Coronary artery (tissue), 2 donors: ENCODE measurements around the gene RPL3.
"Not testable (repeated sequence)": the region's sequence is repeated elsewhere in the genome, so short reads cannot be mapped to it uniquely, and the experiment has no call there.

Source experiments
- DNase-seq: peaks from one replicate; pipeline ENCODE4 v3.0.0-alpha.2; 2017; ENCODE audit warnings: low spot score
- H3K27ac ChIP-seq, 2 donors: fragments of 200-600 bp; sonication (generic); one replicate each; pipeline ENCODE4 v1.5.1; 2016 to 2019
- H3K4me3 ChIP-seq: fragments of 200-600 bp; sonication (generic); 2 replicates; pipeline ENCODE4 v1.5.1; 2016; ENCODE audit warnings: mild to moderate bottlenecking, moderate library complexity
- TF ChIP-seq, protein P1 (sequence below): fragments of 200-600 bp; sonication (generic); IDR thresholded peaks from one replicate; pipeline ENCODE4 v1.5.1; 2019; ENCODE audit warnings: antibody characterized with exemption

The RPL3 gene

DNA sequence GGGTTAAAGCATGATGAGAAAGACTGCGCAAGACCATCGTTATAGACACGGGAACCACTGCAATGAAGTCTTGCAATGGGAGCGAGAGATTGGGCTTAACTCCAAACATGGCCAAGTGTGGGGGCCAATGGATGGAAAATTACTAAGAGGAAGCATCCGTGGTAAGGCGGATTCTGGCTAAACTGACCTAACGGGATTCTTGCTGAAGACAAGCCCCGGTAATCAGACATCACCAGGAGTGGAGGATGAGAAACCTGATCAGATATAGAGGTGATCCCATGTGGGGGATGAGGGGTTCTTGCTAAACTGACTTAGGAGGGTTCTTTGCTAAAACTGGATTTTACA lies 24.6 kb upstream of the RPL3 start:
- no peak overlapping the region for H3K27ac ChIP-seq
- DNase-seq, result no peak
- TF ChIP-seq, protein P1, sequence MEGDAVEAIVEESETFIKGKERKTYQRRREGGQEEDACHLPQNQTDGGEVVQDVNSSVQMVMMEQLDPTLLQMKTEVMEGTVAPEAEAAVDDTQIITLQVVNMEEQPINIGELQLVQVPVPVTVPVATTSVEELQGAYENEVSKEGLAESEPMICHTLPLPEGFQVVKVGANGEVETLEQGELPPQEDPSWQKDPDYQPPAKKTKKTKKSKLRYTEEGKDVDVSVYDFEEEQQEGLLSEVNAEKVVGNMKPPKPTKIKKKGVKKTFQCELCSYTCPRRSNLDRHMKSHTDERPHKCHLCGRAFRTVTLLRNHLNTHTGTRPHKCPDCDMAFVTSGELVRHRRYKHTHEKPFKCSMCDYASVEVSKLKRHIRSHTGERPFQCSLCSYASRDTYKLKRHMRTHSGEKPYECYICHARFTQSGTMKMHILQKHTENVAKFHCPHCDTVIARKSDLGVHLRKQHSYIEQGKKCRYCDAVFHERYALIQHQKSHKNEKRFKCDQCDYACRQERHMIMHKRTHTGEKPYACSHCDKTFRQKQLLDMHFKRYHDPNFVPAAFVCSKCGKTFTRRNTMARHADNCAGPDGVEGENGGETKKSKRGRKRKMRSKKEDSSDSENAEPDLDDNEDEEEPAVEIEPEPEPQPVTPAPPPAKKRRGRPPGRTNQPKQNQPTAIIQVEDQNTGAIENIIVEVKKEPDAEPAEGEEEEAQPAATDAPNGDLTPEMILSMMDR, result no peak
- H3K4me3 ChIP-seq, result no peak overlapping the region

DNA sequence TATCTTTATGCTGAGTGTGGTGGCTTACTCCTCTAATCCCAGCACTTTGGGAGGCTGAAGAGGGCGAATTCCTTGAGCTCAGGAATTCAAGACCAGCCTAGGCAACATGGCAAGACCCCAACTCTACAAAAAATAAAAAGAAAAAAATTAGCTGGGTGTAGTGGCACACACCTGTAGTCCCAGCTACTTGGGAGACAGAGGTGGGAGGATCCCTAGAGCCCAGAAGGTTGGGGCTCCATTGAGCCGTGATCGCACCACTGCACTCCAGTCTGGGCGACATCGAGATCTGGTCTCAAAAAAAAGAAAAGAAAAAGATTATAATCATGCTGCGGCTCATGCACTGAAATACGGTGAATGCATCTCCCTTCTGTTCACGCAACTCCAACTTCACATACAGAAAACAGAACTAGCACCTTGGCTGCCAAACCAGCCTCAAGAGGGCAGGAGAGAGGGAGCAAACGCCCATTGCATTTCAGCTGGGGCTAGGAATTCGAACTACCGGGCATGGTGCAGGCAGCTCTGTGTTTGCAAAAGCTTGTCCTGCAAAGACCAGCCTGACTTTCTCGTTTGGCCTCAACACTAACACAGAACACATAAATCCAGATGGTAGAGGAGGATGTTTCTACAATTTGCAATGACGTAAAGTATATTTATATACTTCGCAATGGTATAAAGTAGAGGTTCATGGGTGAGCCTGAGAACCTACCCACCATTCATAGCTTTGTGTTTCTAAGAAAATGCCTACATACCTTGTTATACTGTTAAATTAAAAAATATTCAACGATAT lies 24.0 kb upstream of the RPL3 start:
- Histone ChIP-seq H3K4me3 (no peak overlapping the region), H3K27ac (no peak overlapping the region)
- DNase-seq, result no peak

DNA sequence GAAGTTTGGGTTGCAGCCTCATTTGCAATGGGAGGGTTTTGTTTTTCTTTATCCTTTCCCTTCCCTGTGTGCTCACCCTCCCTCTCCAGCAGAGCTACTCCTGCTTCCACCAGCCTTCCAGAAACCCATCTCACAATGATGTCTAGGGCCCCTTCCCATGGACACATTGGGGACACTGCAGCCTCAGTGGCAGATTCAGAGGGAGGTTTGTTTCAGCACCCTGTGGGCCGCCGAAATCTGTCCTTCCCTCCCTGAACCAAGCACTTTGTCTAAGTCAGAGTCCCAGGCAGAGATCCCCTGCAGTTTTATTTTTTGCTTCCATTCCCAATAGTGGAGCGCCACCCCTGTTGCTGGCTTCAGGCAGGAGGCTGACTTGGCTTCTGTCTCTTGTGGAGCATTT lies 21.8 kb upstream of the RPL3 start:
- TF ChIP-seq, protein P1, result no peak

More for the DNA sequence above, 24.0 kb upstream of the RPL3 start:
- TF ChIP-seq, protein P1, result peak; percentile 26

DNA sequence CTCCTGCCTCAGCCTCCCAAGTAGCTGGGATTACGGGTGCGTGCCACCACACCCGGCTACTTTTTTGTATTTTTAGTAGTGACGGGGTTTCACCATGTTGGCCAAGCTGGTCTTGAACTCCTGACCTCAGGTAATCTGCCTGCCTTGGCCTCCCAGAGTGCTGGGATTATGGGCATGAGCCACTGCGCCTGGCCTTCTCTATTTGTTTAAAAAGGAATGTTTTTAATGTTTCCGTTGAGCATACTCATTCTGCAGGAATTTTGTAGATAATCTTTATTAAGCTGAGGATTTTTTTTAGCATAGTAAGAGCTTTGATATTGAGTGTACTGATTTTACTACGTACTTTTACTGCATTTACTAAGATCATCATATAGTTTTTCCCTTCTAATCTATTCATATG lies 20.4 kb upstream of the RPL3 start:
- not testable (repeated sequence) for H3K4me3 ChIP-seq, H3K27ac ChIP-seq, DNase-seq

More for the DNA sequence above, 21.8 kb upstream of the RPL3 start:
- Histone ChIP-seq H3K4me3 (no peak overlapping the region), H3K27ac (no peak overlapping the region)
- peak; percentile 50 for DNase-seq

DNA sequence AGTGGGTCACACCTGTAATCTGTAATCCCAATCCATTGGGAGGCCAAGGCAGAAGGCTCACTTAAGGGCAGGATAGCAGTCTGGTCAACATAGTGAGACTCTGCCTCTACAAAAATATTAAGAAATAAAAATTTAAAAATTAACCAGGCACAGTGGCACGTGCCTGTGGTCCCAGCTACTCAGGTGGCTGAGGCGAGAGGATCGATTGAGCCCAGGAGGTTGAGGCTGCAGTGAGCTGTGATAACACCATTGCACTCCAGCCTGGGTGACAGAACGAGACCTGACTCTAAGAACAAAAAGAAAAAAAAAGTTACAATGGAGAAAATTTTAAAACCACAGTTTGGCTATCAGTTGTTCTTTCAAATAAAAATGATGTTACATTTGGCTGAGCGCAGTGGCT lies 17.0 kb upstream of the RPL3 start:
- DNase-seq, result no peak
- TF ChIP-seq, protein P1, result no peak
- Histone ChIP-seq H3K4me3 (no peak overlapping the region), H3K27ac (no peak overlapping the region)

DNA sequence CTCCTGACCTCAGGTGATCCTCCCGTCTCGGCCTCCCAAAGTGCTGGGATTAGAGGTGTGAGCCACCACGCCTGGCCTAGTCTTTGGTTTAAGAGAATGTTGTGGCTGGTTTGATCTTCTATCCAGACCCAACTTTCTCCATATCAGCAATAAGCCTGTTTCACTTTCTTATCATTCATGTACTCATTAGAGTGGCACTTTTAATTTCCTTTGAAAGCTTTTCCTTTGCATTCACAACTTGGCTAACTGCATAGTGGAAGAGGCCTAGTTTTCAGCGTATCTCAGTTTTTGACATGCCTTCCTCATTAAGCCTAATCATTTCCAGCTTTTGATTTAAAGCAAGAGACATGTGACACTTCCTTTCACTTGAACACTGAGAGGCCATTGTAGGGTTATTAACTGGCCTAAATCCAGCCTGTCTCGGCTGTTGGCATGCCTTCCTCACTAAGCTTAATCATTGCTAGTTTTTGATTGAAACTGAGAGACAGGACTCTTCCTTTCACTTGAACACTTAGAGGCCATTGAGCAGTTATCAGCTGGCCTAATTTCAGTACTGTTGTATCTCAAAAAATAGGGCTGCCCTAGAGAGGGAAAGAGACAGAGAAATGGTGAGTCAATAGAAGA lies 13.1 kb upstream of the RPL3 start:
- Histone ChIP-seq H3K4me3 (no peak overlapping the region), H3K27ac (no peak overlapping the region)
- TF ChIP-seq, protein P1, result no peak
- no peak for DNase-seq

DNA sequence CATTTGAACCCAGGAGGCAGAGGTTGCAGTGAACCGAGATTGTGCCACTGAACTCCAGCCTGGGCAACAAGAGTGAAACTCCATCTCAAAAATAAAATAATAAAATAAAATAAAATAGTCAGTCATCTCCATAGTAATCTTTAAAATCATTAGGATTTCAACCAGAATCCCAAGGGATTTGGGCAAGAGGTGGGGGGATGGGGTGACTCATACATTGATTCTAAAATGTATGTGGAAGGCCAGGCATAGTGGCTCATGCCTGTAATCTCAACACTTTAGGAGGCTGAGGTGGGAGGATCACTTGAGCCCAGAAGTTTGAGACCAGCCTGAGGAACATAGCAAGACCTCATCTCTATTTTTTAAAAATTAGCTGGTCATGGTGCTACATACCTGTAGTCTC lies 11.1 kb upstream of the RPL3 start:
- not testable (repeated sequence) for DNase-seq, H3K4me3 ChIP-seq, H3K27ac ChIP-seq
